GM12873 (cell line): ENCODE measurements around the gene EYA4.

Experiments
- TF ChIP-seq, protein P1 (sequence below): IDR thresholded peaks from 2 replicates; pipeline ENCODE4 v1.5.1; 2012; ENCODE audit warnings: low read depth, mild to moderate bottlenecking, moderate library complexity, low read length, control low read depth; ENCODE audit not compliant: insufficient read depth; ENCODE audit errors: missing control alignments

EYA4 gene

DNA sequence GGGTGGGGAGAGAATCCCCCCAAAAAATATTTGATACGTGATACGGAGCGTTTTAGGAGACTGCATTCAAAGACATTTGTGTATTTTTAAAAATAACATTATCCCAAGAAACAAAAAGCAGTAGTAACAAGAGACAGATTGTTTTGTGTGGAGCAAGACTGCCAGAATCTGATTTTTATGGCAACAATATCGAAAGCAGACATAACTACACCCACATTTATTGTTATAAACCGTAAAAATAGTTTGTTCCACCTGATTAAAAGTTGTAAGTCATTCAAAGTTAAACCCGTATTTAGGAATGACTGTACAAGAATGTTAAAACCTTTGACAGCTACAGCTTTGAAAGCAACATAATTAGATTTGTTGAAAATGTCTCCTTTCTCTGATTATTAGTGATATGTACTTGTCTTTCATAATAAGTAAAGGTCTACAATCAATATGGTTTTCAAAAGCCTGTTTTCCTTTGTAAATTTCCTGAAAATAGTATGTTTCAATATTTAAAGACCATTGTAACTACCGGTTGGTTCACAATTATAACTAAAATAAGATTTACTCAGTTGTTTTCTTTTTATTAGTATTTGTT lies 2.7 kb downstream of the EYA4 start:
- TF ChIP-seq, protein P1, sequence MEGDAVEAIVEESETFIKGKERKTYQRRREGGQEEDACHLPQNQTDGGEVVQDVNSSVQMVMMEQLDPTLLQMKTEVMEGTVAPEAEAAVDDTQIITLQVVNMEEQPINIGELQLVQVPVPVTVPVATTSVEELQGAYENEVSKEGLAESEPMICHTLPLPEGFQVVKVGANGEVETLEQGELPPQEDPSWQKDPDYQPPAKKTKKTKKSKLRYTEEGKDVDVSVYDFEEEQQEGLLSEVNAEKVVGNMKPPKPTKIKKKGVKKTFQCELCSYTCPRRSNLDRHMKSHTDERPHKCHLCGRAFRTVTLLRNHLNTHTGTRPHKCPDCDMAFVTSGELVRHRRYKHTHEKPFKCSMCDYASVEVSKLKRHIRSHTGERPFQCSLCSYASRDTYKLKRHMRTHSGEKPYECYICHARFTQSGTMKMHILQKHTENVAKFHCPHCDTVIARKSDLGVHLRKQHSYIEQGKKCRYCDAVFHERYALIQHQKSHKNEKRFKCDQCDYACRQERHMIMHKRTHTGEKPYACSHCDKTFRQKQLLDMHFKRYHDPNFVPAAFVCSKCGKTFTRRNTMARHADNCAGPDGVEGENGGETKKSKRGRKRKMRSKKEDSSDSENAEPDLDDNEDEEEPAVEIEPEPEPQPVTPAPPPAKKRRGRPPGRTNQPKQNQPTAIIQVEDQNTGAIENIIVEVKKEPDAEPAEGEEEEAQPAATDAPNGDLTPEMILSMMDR = no peak

DNA sequence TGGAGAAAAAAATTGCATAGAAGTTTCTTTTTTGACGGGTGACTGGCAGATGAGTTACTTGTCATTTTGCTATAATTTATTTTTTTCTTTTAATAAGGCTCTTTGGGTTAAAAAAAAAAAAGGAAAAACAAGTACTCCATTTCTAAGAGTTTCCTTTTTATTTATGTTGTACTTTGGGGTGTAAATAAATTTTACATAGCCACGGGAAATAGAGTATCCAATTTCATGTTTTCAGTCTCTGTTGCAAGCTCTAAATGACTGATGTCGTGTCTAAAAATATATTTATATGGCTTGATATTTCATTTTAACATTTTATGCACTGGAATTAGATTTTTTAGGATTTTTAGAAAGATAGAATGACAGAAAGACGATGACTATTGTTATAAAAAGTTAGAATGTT lies 3.4 kb downstream of the EYA4 start:
- TF ChIP-seq, protein P1 = no peak

DNA sequence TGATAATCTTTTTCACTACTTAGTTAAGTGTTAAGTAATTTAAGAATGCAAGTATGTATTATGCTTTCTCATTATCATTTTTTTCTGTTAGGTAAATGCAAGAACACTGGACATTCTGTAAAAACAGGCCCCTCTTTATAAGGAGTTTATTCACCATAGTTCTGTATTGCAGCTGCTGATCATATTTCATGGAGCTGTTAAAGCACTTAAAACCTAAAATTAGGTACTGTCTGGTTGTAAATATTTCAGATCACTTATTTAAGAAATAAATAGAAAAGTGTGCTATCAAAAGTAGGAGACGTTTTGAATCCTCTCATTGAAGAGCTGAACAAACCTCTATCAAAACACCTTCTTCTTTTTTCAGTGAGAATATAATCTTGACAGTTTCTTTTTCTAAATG lies 3.9 kb downstream of the EYA4 start:
- TF ChIP-seq, protein P1 = no peak

DNA sequence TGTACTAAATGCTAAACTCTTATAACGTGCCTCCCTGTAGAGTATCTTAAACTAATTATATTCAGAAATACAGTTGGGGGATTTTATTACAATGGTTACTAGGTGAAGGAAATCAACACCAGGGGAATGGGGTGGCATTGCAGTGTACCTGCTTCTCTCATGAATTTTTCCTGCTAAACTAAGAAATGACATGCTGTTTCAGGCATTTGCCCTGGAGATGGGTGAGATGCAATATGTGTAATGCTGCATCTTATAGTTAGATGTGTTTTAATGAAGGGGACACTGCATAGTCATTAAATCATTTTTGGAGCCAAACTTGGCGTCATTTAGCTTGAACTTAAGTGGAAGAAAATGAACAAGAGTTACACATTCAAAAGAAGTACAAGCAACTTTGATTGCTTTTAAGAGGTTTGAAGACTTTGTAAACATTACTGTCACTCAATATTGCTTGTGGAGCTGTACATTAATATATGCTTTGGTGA lies 4.3 kb downstream of the EYA4 start:
- TF ChIP-seq, protein P1 = no peak

DNA sequence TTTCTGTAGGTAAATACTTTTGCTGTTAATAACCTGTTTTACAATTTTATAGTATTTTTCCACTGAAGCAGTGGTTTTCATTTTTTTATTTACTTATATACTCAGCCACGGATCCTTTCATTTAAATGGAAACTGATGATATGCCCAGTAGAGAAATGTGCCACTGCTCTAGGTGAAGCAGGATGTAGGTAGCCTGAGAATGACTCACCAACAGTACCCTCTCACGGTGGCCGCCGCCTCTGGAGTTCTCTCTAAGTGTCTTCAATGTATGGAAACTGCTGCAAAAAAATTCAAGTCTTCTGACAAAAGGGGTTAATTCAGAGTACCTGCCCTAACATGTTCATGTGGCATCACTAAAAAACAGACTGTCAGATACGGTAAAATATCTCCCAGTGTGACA lies 6.4 kb downstream of the EYA4 start:
- TF ChIP-seq, protein P1 = no peak

DNA sequence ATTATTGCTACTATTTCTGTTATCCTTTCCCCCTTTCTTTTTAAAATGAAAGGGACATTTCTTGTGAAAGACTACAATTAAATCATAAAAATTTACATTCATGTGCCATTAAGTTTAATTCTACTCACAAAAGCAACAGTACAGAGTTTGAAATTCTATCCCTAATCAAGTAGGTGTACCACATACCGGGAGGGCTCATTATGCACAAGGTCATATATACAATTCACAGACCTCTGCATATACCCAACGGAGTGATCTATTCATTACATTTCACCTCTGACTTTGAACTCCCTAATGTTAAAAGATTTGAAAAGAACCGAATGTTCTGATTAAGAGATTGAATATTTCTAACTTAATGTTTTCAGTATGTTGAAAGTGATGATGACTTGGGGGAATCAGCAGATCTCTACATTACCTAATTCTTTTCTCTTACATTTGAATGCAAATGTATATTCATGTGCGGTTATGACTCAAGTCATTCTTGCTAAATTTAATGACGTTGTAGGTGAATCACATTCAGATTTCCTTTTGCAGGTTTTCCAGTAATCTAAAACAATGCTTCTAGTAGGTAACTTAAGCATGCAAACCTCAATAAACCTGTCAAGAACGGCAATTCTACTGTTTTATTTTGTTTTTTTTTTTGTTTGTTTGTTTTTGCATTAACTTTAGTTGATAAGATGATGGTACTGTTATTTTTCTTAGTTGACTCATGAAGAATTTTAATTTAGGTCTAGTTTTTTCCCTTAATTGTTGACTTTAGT lies 7.3 kb downstream of the EYA4 start:
- TF ChIP-seq, protein P1 = no peak

DNA sequence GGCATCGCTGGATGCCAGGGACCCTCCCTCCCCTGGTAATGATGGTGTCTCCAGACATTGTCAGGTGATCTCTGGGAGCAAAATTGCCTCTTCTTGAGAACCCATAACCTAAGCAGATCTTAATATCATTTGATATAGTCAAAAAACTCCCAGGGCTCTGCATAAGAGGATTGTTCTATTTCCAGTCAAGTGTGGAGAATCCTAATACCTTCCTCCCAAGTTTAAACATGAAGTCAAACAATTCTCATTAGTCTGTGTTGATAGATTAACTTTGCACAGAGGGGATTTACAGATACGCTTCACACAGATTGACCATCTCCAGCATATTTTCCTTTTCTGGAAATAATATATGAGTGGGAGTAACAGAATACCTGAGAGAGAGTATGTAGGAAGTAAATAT lies 10.5 kb downstream of the EYA4 start:
- TF ChIP-seq, protein P1 = no peak
